Liver (tissue), 9 donors: ENCODE data around the gene ST8SIA3. TPM values are rescaled to one million over a fixed set of nuclear protein-coding genes. Genes with fewer than 3 reads are reported as not detected.

Experiments
- DNase-seq: peaks from one replicate; pipeline ENCODE4 v3.0.0-alpha.2; 2017; ENCODE audit warnings: low spot score
- H3K27ac ChIP-seq, 2 donors: one replicate each; pipeline ENCODE4 v1.7.0; 2013; ENCODE audit warnings: inconsistent platforms in 2 of 2, low read length in 2 of 2, control low read depth in 1 of 2, low read depth in 1 of 2, mild to moderate bottlenecking in 1 of 2
- H3K27me3 ChIP-seq, 4 donors: one replicate each; pipeline versions ENCODE4 v1.6.1 to v1.7.0; 2013; ENCODE audit warnings: low read length in 3 of 4, inconsistent platforms in 1 of 4, mild to moderate bottlenecking in 1 of 4, moderate library complexity in 1 of 4; ENCODE audit not compliant: control insufficient read depth in 4 of 4, insufficient read depth in 4 of 4
- H3K36me3 ChIP-seq, 4 donors: one replicate each; pipeline versions ENCODE4 v1.6.1 to v1.7.0; 2013; ENCODE audit warnings: low read length in 3 of 4, mild to moderate bottlenecking in 3 of 4, low read depth in 1 of 4, moderate library complexity in 1 of 4; ENCODE audit not compliant: control insufficient read depth in 4 of 4, insufficient read depth in 3 of 4
- H3K4me1 ChIP-seq, 4 donors: one replicate each; pipeline versions ENCODE4 v1.6.1 to v1.7.0; 2013; ENCODE audit warnings: low read length in 3 of 4, mild to moderate bottlenecking in 3 of 4, moderate library complexity in 1 of 4; ENCODE audit not compliant: control insufficient read depth in 4 of 4, insufficient read depth in 4 of 4
- H3K4me3 ChIP-seq, 3 donors: one replicate each; pipeline versions ENCODE4 v1.6.1 to v1.7.0; 2013; ENCODE audit warnings: low read length in 3 of 3, control low read depth in 1 of 3, low read depth in 1 of 3, mild to moderate bottlenecking in 1 of 3
- H3K9ac ChIP-seq, 2 donors: one replicate each; pipeline ENCODE4 v1.7.0; 2013; ENCODE audit warnings: low read length in 2 of 2, mild to moderate bottlenecking in 2 of 2, moderate library complexity in 2 of 2, control low read depth in 1 of 2, low read depth in 1 of 2
- H3K9me3 ChIP-seq, 4 donors: one replicate each; pipeline versions ENCODE4 v1.6.1 to v1.7.0; 2013; ENCODE audit warnings: low read length in 3 of 4; ENCODE audit not compliant: control insufficient read depth in 4 of 4
- EGR1 ChIP-seq, 2 donors: IDR thresholded peaks; 2 replicates each; pipeline ENCODE4 v1.6.1; 2016 to 2018; ENCODE audit warnings: antibody characterized with exemption in 2 of 2, low read depth in 2 of 2
- FOXA1 ChIP-seq: IDR thresholded peaks from 2 replicates; pipeline ENCODE4 v1.6.1; 2016; ENCODE audit warnings: antibody characterized with exemption
- FOXA2 ChIP-seq: IDR thresholded peaks from 2 replicates; pipeline ENCODE4 v1.6.1; 2016; ENCODE audit warnings: antibody characterized with exemption
- GABPA ChIP-seq, 2 donors: IDR thresholded peaks in 1 of 2; conservative IDR thresholded peaks in 1 of 2; 2 replicates each; pipeline ENCODE4 v1.6.1; 2016; ENCODE audit warnings: antibody characterized with exemption in 2 of 2, mild to moderate bottlenecking in 1 of 2, moderate library complexity in 1 of 2
- HNF4A ChIP-seq, 2 donors: conservative IDR thresholded peaks; 2 replicates each; pipeline ENCODE4 v1.6.1; 2016; ENCODE audit warnings: antibody characterized with exemption in 2 of 2, mild to moderate bottlenecking in 2 of 2
- HNF4G ChIP-seq: IDR thresholded peaks from 2 replicates; pipeline ENCODE4 v1.6.1; 2016; ENCODE audit warnings: antibody characterized with exemption
- JUND ChIP-seq, 2 donors: IDR thresholded peaks; 2 replicates each; pipeline ENCODE4 v1.6.1; 2016; ENCODE audit warnings: antibody characterized with exemption in 2 of 2
- MAX ChIP-seq: IDR thresholded peaks from 2 replicates; pipeline ENCODE4 v1.6.1; 2016; ENCODE audit warnings: antibody characterized with exemption
- NR2F2 ChIP-seq: IDR thresholded peaks from 2 replicates; pipeline ENCODE4 v1.6.1; 2016; ENCODE audit warnings: antibody characterized with exemption
- RAD21 ChIP-seq, 2 donors: IDR thresholded peaks; 2 replicates each; pipeline ENCODE4 v1.6.1; 2016; ENCODE audit warnings: antibody characterized with exemption in 2 of 2, mild to moderate bottlenecking in 2 of 2
- REST ChIP-seq: IDR thresholded peaks from 2 replicates; pipeline ENCODE4 v1.6.1; 2016; ENCODE audit warnings: antibody characterized with exemption, mild to moderate bottlenecking
- RXRA ChIP-seq, 2 donors: IDR thresholded peaks; 2 replicates each; pipeline ENCODE4 v1.6.1; 2017 to 2018; ENCODE audit warnings: antibody characterized with exemption in 2 of 2, mild to moderate bottlenecking in 1 of 2
- SP1 ChIP-seq: IDR thresholded peaks from 2 replicates; pipeline ENCODE4 v1.6.1; 2018; ENCODE audit warnings: antibody characterized with exemption, mild to moderate bottlenecking
- TAF1 ChIP-seq: conservative IDR thresholded peaks from 2 replicates; pipeline ENCODE4 v1.6.1; 2016; ENCODE audit warnings: antibody characterized with exemption, mild to moderate bottlenecking
- YY1 ChIP-seq: IDR thresholded peaks from 2 replicates; pipeline ENCODE4 v1.6.1; 2016; ENCODE audit warnings: antibody characterized with exemption, mild to moderate bottlenecking
- WGBS: extraction: QIAGEN DNeasy Blood & Tissue Kit; methylation state at CpG from one replicate; pipeline ENCODE4 v1.1.7; 2013; 5-methylcytosine and 5-hydroxymethylcytosine counted together
- polyA plus RNA-seq, 2 donors: library from polyadenylated mRNA; stranded (reverse) in 1 of 2; unstranded in 1 of 2; fragments of 200-250 nt in 1 of 2; fragments of >200 nt in 1 of 2; fragmentation: Nextera tagmentation in 1 of 2; extraction: Ambion mirVana in 1 of 2; gene quantifications; one replicate each; pipeline versions ENCODE4 v1.2.1 to v1.2.3, GENCODE V29; 2013 to 2015
- total RNA-seq, 2 donors: library from RNA; depleted of rRNA; stranded (reverse); fragments of >200 nt; gene quantifications; one replicate each; pipeline ENCODE4 v1.2.3, GENCODE V29; 2014
- TF ChIP-seq, protein P1 (sequence below): fragments of 150-350 bp; IDR thresholded peaks from 2 replicates; pipeline ENCODE4 v1.5.1; 2017; ENCODE audit warnings: improper control_type of control experiment, low read depth, low read length; ENCODE audit not compliant: missing input control
- TF ChIP-seq, protein P2 (sequence below): IDR thresholded peaks from 2 replicates; pipeline ENCODE4 v1.6.1; 2016; ENCODE audit warnings: antibody characterized with exemption
- TF ChIP-seq, protein P3 (sequence below): IDR thresholded peaks from 2 replicates; pipeline ENCODE4 v1.6.1; 2016; ENCODE audit warnings: antibody characterized with exemption
- donor health status: healthy.
- donor health status: healthy.
- donor health status: healthy.
- donor health status: healthy.
- donor health status: healthy.

The ST8SIA3 gene
- total and polyA plus RNA-seq, 4 donors: under 0.01 to 3.0 (median 0.32) TPM

- no peak for DNase-seq
- no peak overlapping the region for H3K9ac ChIP-seq
- H3K36me3 ChIP-seq: no peaks in the 10 kb centered on the region
- no peaks in the 10 kb centered on the region for H3K4me1 ChIP-seq
- no peaks in the 10 kb centered on the region for H3K9me3 ChIP-seq
- no peak for TF ChIP-seq EGR1 (IDR thresholded peaks at IDR 0.05; ENCODE audit: low read depth in 2 of 2)
- TF ChIP-seq, protein P1, sequence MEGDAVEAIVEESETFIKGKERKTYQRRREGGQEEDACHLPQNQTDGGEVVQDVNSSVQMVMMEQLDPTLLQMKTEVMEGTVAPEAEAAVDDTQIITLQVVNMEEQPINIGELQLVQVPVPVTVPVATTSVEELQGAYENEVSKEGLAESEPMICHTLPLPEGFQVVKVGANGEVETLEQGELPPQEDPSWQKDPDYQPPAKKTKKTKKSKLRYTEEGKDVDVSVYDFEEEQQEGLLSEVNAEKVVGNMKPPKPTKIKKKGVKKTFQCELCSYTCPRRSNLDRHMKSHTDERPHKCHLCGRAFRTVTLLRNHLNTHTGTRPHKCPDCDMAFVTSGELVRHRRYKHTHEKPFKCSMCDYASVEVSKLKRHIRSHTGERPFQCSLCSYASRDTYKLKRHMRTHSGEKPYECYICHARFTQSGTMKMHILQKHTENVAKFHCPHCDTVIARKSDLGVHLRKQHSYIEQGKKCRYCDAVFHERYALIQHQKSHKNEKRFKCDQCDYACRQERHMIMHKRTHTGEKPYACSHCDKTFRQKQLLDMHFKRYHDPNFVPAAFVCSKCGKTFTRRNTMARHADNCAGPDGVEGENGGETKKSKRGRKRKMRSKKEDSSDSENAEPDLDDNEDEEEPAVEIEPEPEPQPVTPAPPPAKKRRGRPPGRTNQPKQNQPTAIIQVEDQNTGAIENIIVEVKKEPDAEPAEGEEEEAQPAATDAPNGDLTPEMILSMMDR: no peak
- no peak for TF ChIP-seq RXRA (IDR thresholded peaks at IDR 0.05)
- TF ChIP-seq, protein P2, sequence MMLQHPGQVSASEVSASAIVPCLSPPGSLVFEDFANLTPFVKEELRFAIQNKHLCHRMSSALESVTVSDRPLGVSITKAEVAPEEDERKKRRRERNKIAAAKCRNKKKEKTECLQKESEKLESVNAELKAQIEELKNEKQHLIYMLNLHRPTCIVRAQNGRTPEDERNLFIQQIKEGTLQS: no peak
- no peak for TF ChIP-seq FOXA2
- no peak for TF ChIP-seq SP1
- no peak for TF ChIP-seq RAD21 (IDR thresholded peaks at IDR 0.05)
- TF ChIP-seq NR2F2: no peak
- TF ChIP-seq TAF1: no peak
- no peak for TF ChIP-seq REST
- TF ChIP-seq, protein P3, sequence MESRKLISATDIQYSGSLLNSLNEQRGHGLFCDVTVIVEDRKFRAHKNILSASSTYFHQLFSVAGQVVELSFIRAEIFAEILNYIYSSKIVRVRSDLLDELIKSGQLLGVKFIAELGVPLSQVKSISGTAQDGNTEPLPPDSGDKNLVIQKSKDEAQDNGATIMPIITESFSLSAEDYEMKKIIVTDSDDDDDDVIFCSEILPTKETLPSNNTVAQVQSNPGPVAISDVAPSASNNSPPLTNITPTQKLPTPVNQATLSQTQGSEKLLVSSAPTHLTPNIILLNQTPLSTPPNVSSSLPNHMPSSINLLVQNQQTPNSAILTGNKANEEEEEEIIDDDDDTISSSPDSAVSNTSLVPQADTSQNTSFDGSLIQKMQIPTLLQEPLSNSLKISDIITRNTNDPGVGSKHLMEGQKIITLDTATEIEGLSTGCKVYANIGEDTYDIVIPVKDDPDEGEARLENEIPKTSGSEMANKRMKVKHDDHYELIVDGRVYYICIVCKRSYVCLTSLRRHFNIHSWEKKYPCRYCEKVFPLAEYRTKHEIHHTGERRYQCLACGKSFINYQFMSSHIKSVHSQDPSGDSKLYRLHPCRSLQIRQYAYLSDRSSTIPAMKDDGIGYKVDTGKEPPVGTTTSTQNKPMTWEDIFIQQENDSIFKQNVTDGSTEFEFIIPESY: no peak
- no peak for TF ChIP-seq JUND (IDR thresholded peaks at IDR 0.05)
- no peak for TF ChIP-seq HNF4A (conservative IDR thresholded peaks at IDR 0.05)
- no peak for TF ChIP-seq MAX
- TF ChIP-seq HNF4G: no peak
- H3K27ac ChIP-seq: no peak overlapping the region
- H3K27me3 ChIP-seq: no peaks in the 10 kb centered on the region
- WGBS: 72% methylated on average over 1 of the region's 1 CpG
- H3K4me3 ChIP-seq: no peak overlapping the region
These were observed 8.5 kb upstream of the ST8SIA3 start for GRCh38 chr18:57343833-57344232.

DNA sequence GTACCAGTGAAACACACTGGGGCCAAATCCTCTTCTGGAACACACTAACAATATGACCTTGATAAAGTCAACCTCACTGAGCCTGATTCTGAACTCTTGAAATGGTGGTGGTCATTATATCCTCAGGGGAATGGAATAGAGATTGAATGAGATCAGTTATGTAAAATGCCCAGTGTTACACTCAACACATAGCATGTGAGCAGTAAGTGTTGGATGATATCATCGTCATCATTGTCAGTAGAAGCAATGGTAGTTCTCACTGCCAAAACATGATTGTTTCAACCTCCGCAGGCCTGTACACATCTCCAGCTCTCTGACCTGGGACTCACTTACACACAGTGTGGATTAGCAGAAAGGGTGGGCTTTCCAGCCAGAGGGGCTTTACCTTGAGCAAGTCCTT lies 5.5 kb upstream of the ST8SIA3 start:
- no peak overlapping the region for H3K9ac ChIP-seq
- H3K4me3 ChIP-seq: no peak overlapping the region
- no peaks in the 10 kb centered on the region for H3K36me3 ChIP-seq
- H3K27ac ChIP-seq: no peak overlapping the region
- no peaks in the 10 kb centered on the region for H3K27me3 ChIP-seq
- no peaks in the 10 kb centered on the region for H3K9me3 ChIP-seq
- no peaks in the 10 kb centered on the region for H3K4me1 ChIP-seq
- 95% methylated on average over 2 of the region's 2 CpGs for WGBS
- no peak for DNase-seq
- TF ChIP-seq MAX (no peak), EGR1 (IDR thresholded peaks at IDR 0.05; ENCODE audit: low read depth in 2 of 2) (no peak), FOXA2 (no peak), NR2F2 (no peak), FOXA1 (no peak), TAF1 (no peak), HNF4A (conservative IDR thresholded peaks at IDR 0.05) (no peak), RAD21 (IDR thresholded peaks at IDR 0.05) (no peak), RXRA (IDR thresholded peaks at IDR 0.05) (no peak), JUND (IDR thresholded peaks at IDR 0.05) (no peak), REST (no peak), GABPA (IDR thresholded peaks at IDR 0.05 in 1 of 2, conservative IDR thresholded peaks at IDR 0.05 in 1 of 2) (no peak), SP1 (no peak), YY1 (no peak), HNF4G (no peak)
- TF ChIP-seq, protein P2: no peak
